GM19397 (cell line): ENCODE data around the gene LITAFD.
A peak's percentile ranks its signal among the peaks of the same experiment; 100 is the strongest.
"Not testable (repeated sequence)": the region's sequence is repeated elsewhere in the genome, so short reads cannot be mapped to it uniquely, and the experiment has no call there.

Experiments used
- ATAC-seq: cut with Tn5 transposase; IDR thresholded peaks from one replicate; pipeline ENCODE4 v1.9.1; 2021; ENCODE audit warnings: mild to moderate bottlenecking, moderate library complexity; ENCODE audit not compliant: unreplicated experiment

LITAFD gene

GRCh38 chr16:8893426-8893825 is 11.3 kb downstream of the LITAFD start:
- no peak for ATAC-seq

GRCh38 chr16:8893976-8894690 is 12.0 kb downstream of the LITAFD start:
- no peak for ATAC-seq

GRCh38 chr16:8894736-8895334 is 12.7 kb downstream of the LITAFD start:
- ATAC-seq: no peak

GRCh38 chr16:8898660-8899318 is 16.6 kb downstream of the LITAFD start:
- no peak for ATAC-seq

GRCh38 chr16:8899709-8900317 is 17.7 kb downstream of the LITAFD start:
- ATAC-seq: peak; percentile 54

GRCh38 chr16:8900343-8900742 is 18.2 kb downstream of the LITAFD start:
- ATAC-seq: no peak

- no peak for ATAC-seq
These were observed 19.2 kb downstream of the LITAFD start for GRCh38 chr16:8901320-8901861.

- ATAC-seq: no peak
These were observed 20.9 kb downstream of the LITAFD start for GRCh38 chr16:8903004-8903403.

GRCh38 chr16:8904018-8904430 is 21.9 kb downstream of the LITAFD start:
- no peak for ATAC-seq

- no peak for ATAC-seq
These were observed 23.1 kb downstream of the LITAFD start for GRCh38 chr16:8905168-8905762.

- no peak for ATAC-seq
These were observed 23.8 kb downstream of the LITAFD start for GRCh38 chr16:8905795-8906591.

- ATAC-seq: no peak
These were observed 24.9 kb downstream of the LITAFD start for GRCh38 chr16:8907096-8907495.

GRCh38 chr16:8908810-8909468 is 26.8 kb downstream of the LITAFD start:
- ATAC-seq: no peak

- ATAC-seq: no peak
These were observed 28.7 kb downstream of the LITAFD start for GRCh38 chr16:8910811-8911210.

- ATAC-seq: no peak
These were observed 30.6 kb downstream of the LITAFD start for GRCh38 chr16:8912793-8913192.

GRCh38 chr16:8914098-8914497 is 31.9 kb downstream of the LITAFD start:
- ATAC-seq: no peak

GRCh38 chr16:8915722-8916301 is 33.7 kb downstream of the LITAFD start:
- ATAC-seq: no peak

GRCh38 chr16:8916541-8917225 is 34.5 kb downstream of the LITAFD start:
- ATAC-seq: no peak

- ATAC-seq: not testable (repeated sequence)
These were observed 35.2 kb downstream of the LITAFD start for GRCh38 chr16:8917336-8917735.
